Stimulated activated naive CD4-positive, alpha-beta T cell treated with Interleukin-2 at 50 U/mL for 16 hours (primary cell): ENCODE data around the gene CNOT3.

ENCODE experiments used
- DNase-seq: peaks from one replicate; lab custom pipeline; 2025; lab: John Stamatoyannopoulos, UW

The CNOT3 gene

GRCh38 chr19:54121259-54121658 lies 16.3 kb upstream of the CNOT3 start:
- DNase-seq = no peak

GRCh38 chr19:54123682-54124081 lies 13.9 kb upstream of the CNOT3 start:
- no peak for DNase-seq

- DNase-seq = no peak
These were observed 13.2 kb upstream of the CNOT3 start for GRCh38 chr19:54124393-54124792.

GRCh38 chr19:54125713-54126112 lies 11.8 kb upstream of the CNOT3 start:
- no peak for DNase-seq

GRCh38 chr19:54127688-54128440 lies 9.7 kb upstream of the CNOT3 start:
- DNase-seq = no peak

GRCh38 chr19:54128441-54128725 lies 9.2 kb upstream of the CNOT3 start:
- DNase-seq = no peak

GRCh38 chr19:54128796-54129616 lies 8.6 kb upstream of the CNOT3 start:
- no peak for DNase-seq

- no peak for DNase-seq
These were observed 8.0 kb upstream of the CNOT3 start for GRCh38 chr19:54129617-54129996.

GRCh38 chr19:54133312-54133956 lies 4.1 kb upstream of the CNOT3 start:
- DNase-seq = no peak

- no peak for DNase-seq
These were observed 3.5 kb upstream of the CNOT3 start for GRCh38 chr19:54133957-54134590.

GRCh38 chr19:54136086-54136863 lies 1.3 kb upstream of the CNOT3 start:
- DNase-seq = no peak

- peak; percentile 100 for DNase-seq
These were observed 481 bp upstream of the CNOT3 start for GRCh38 chr19:54136864-54137698.

- peak; percentile 37 for DNase-seq
These were observed 1.1 kb downstream of the CNOT3 start for GRCh38 chr19:54138489-54139256.

GRCh38 chr19:54141356-54141755 lies 3.8 kb downstream of the CNOT3 start:
- DNase-seq = no peak

GRCh38 chr19:54142166-54142780 lies 4.7 kb downstream of the CNOT3 start:
- DNase-seq = no peak

GRCh38 chr19:54145541-54146158 lies 8.1 kb downstream of the CNOT3 start:
- DNase-seq = no peak

GRCh38 chr19:54147676-54148075 lies 10.1 kb downstream of the CNOT3 start:
- no peak for DNase-seq

- no peak for DNase-seq
These were observed 10.6 kb downstream of the CNOT3 start for GRCh38 chr19:54148158-54148557.
